Smooth muscle cell (in vitro differentiated cells): ENCODE measurements around the gene BABAM1. TPM values are rescaled to one million over a fixed set of nuclear protein-coding genes. Genes with fewer than 3 reads are reported as not detected.

Experiments
- DNase-seq: peaks from one replicate; lab custom pipeline; 2025; ENCODE audit not compliant: unreplicated experiment; lab: John Stamatoyannopoulos, UW
- H2AFZ ChIP-seq: fragments of 200-600 bp; sonication (generic); 2 replicates; pipeline ENCODE4 v1.6.0; 2016; ENCODE audit warnings: antibody characterized with exemption, low read depth, mild to moderate bottlenecking
- H3F3A ChIP-seq: fragments of 200-600 bp; sonication (generic); 2 replicates; pipeline ENCODE4 v1.6.0; 2017; ENCODE audit warnings: antibody characterized with exemption, low read depth
- H3K27ac ChIP-seq: fragments of 200-600 bp; sonication (generic); 2 replicates; pipeline ENCODE4 v1.5.1; 2016; ENCODE audit warnings: low read depth, mild to moderate bottlenecking
- H3K27me3 ChIP-seq: fragments of 200-600 bp; sonication (generic); 2 replicates; pipeline ENCODE4 v1.6.1; 2016; ENCODE audit warnings: low read depth, mild to moderate bottlenecking
- H3K36me3 ChIP-seq: fragments of 200-600 bp; sonication (generic); 2 replicates; pipeline ENCODE4 v1.5.1; 2016; ENCODE audit warnings: low read depth
- H3K4me1 ChIP-seq: fragments of 200-600 bp; sonication (generic); 2 replicates; pipeline ENCODE4 v1.5.1; 2016; ENCODE audit warnings: low read depth
- H3K4me2 ChIP-seq: fragments of 200-600 bp; sonication (generic); 2 replicates; pipeline ENCODE4 v1.6.0; 2016; ENCODE audit warnings: mild to moderate bottlenecking
- H3K4me3 ChIP-seq: fragments of 200-600 bp; sonication (generic); 2 replicates; pipeline ENCODE4 v1.5.1; 2016; ENCODE audit warnings: mild to moderate bottlenecking
- H3K79me2 ChIP-seq: fragments of 200-600 bp; sonication (generic); 2 replicates; pipeline ENCODE4 v1.6.0; 2016; ENCODE audit warnings: low read depth, mild to moderate bottlenecking
- H3K9ac ChIP-seq: fragments of 200-600 bp; sonication (generic); 2 replicates; pipeline ENCODE4 v1.6.0; 2016; ENCODE audit warnings: low read depth
- H3K9me3 ChIP-seq: fragments of 200-600 bp; sonication (generic); replicated peaks from 2 replicates; pipeline ENCODE4 v1.5.1; 2016; ENCODE audit warnings: low read depth
- H4K20me1 ChIP-seq: fragments of 200-600 bp; sonication (generic); 2 replicates; pipeline ENCODE4 v1.6.0; 2016; ENCODE audit warnings: low read depth
- CTCF ChIP-seq: fragments of 200-600 bp; sonication (generic); IDR thresholded peaks from 2 replicates; pipeline ENCODE4 v1.5.1; 2017; ENCODE audit warnings: borderline replicate concordance, mild to moderate bottlenecking, antibody characterized with exemption; ENCODE audit not compliant: insufficient read depth, poor library complexity, severe bottlenecking
- WGBS: methylation state at CpG from one replicate; pipeline ENCODE4 v1.1.7; 2016; ENCODE audit warnings: low lambda C conversion rate; 5-methylcytosine and 5-hydroxymethylcytosine counted together
- polyA plus RNA-seq: library from polyadenylated mRNA; unstranded; fragments of >200 nt; fragmentation: Nextera tagmentation; extraction: Ambion mirVana; gene quantifications from 2 replicates; pipeline ENCODE4 v1.2.1, GENCODE V29; 2016
- total RNA-seq: library from RNA; depleted of rRNA; stranded (reverse); fragments of >200 nt; gene quantifications from 2 replicates; pipeline ENCODE4 v1.2.3, GENCODE V29; 2014

Gene BABAM1
- total and polyA plus RNA-seq, 2 experiments from 2014 or later: 69.8 to 108 TPM

GRCh38 chr19:17245535-17245984 is 21.7 kb upstream of the BABAM1 start, which contains the start of gene NR2F6:
Gene NR2F6, minus strand, starts transcription at chr19:17245919. Its CDS starts 699 bp downstream, at chr19:17245220.
- Histone ChIP-seq H3K4me1 (peaks cover 24% of the 10 kb centered on the region), H3K79me2 (peaks cover 47% of the 10 kb centered on the region), H3K4me3 (peak within 1 kb of the TSS; percentile 67), H3K9me3 (no peaks in the 10 kb centered on the region), H4K20me1 (peaks cover 36% of the 10 kb centered on the region), H3K4me2 (peak within 1 kb of the TSS; percentile 95), H3F3A (peaks cover 3% of the 10 kb centered on the region), H3K9ac (peak within 1 kb of the TSS; percentile 19), H3K27ac (peak within 1 kb of the TSS; percentile 80), H2AFZ (peak within 1 kb of the TSS; percentile 1), H3K36me3 (no peaks in the 10 kb centered on the region), H3K27me3 (no peaks in the 10 kb centered on the region)
- WGBS: 1% methylated on average over 39 of the region's 72 CpGs
- DNase-seq: no peak
- TF ChIP-seq CTCF: no peak

GRCh38 chr19:17246681-17247425 is 20.4 kb upstream of the BABAM1 start:
- peak overlapping the region; percentile 80 for H3K27ac ChIP-seq

GRCh38 chr19:17248011-17248776 is 19.0 kb upstream of the BABAM1 start:
- H3K36me3 ChIP-seq: no peaks in the 10 kb centered on the region
- no peak overlapping the region for H3K4me3 ChIP-seq
- no peak for DNase-seq
- no peaks in the 10 kb centered on the region for H3K27me3 ChIP-seq
- H3K79me2 ChIP-seq: peaks cover 21% of the 10 kb centered on the region
- WGBS: 55% methylated on average over 21 of the region's 21 CpGs
- peak overlapping the region; percentile 22 for H3K4me2 ChIP-seq
- no peaks in the 10 kb centered on the region for H3K9me3 ChIP-seq
- H3K4me1 ChIP-seq: peaks cover 24% of the 10 kb centered on the region
- no peak overlapping the region for H2AFZ ChIP-seq
- peak overlapping the region; percentile 80 for H3K27ac ChIP-seq
- no peaks in the 10 kb centered on the region for H3F3A ChIP-seq
- no peak overlapping the region for H3K9ac ChIP-seq
- peaks cover 10% of the 10 kb centered on the region for H4K20me1 ChIP-seq
- TF ChIP-seq CTCF: no peak

More at GRCh38 chr19:17246681-17247425, 20.4 kb upstream of the BABAM1 start:
- Histone ChIP-seq H3K4me2 (peak overlapping the region; percentile 95), H3K27me3 (no peaks in the 10 kb centered on the region), H3K9ac (no peak overlapping the region), H3K4me1 (peaks cover 24% of the 10 kb centered on the region), H3K79me2 (peaks cover 34% of the 10 kb centered on the region), H4K20me1 (peaks cover 23% of the 10 kb centered on the region), H2AFZ (peak overlapping the region; percentile 1), H3K9me3 (no peaks in the 10 kb centered on the region), H3F3A (no peaks in the 10 kb centered on the region), H3K4me3 (peak overlapping the region; percentile 61), H3K36me3 (no peaks in the 10 kb centered on the region)
- DNase-seq: no peak
- WGBS: 11% methylated on average over 18 of the region's 21 CpGs
- no peak for TF ChIP-seq CTCF
